Posterior cingulate gyrus (tissue), 11 donors: ENCODE data around the gene PDLIM5.

Experiments used
- DNase-seq, 10 donors: peaks; one replicate each; pipeline versions ENCODE4 v3.0.0 to v3.0.0-alpha.2; 2020 to 2021; ENCODE audit warnings: mixed read lengths in 3 of 10
- intact Hi-C: fragments of 100-400 bp; cut with DNase I; formaldehyde crosslinking; loops from one replicate; pipeline ENCODE4 v1.15.1; 2023

The PDLIM5 gene

DNA sequence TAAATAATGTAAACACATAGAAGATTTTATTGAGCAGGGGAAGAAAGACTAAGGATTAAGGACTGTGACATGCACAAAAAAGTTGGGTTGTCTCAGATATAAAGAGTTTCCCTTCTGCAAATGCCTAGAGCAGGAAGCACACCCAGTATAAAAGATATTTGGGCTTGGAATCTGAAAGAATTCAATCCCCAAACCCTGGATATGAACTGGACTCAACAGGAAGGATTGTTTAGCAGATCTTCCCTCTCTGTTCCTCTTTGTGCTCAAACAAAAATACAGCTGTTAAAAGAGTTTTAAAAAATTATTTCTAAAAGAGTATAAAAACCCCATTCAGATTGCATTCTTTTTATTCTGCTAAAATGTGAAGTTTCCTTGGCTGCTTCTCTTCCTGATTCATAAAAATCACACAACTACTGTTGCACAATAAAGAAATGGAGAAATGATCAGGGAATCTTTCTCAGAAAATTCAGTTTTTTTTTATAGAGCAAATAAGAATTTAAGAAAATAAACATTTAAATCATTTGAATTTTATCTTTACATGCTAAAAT is 71.4 kb downstream of the PDLIM5 start:
- DNase-seq, result no peak
- intact Hi-C loops, result no loop called here

DNA sequence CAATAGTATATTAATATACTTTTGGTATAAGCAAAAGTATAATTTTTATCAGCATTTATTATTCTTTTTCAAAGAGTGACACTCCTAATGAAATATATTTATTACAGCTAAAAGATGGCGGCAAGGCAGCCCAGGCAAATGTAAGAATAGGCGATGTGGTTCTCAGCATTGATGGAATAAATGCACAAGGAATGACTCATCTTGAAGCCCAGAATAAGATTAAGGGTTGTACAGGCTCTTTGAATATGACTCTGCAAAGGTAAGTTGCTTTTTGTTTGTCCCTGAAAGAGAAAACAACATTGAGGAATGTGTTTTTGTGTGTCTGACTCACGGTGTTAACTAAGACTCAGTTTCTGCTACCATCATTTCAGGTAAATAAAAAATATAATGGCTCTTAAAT is 71.9 kb downstream of the PDLIM5 start:
- intact Hi-C loops, result no loop called here
- DNase-seq, result no peak

DNA sequence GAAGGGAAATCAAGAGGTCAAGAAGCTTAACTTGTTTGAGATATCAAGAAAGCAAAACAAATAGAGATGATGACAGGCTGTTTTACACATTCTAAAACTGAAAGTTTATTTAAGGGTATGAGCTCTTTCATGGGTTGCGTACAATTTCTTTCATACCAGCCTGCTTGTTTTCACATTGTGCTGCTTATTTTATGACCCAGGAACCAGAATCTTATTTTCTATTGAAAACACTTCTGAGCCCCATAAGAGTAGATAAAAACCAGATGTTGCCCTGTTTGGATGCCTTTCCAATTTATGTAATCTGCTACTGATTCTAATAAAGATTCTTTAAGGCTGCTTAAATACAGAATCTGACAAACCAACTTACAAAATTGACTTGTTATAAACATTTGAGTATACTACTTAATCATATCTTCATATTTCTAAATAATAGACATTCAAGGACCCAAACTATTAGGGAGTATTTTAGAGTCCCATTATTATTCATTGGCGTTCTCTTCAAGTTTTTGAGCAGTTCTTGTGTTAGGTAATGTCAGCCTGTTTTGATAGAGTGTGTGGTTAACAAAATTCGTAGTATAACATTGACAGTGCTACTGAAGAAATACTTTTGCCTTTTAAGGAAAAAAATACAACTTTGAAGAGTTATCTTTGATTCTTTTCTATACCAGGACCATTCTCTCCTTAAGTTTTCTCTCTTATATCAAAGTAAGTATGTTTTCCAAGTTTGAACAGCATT is 74.4 kb downstream of the PDLIM5 start:
- intact Hi-C loops, result no loop called here
- no peak for DNase-seq

DNA sequence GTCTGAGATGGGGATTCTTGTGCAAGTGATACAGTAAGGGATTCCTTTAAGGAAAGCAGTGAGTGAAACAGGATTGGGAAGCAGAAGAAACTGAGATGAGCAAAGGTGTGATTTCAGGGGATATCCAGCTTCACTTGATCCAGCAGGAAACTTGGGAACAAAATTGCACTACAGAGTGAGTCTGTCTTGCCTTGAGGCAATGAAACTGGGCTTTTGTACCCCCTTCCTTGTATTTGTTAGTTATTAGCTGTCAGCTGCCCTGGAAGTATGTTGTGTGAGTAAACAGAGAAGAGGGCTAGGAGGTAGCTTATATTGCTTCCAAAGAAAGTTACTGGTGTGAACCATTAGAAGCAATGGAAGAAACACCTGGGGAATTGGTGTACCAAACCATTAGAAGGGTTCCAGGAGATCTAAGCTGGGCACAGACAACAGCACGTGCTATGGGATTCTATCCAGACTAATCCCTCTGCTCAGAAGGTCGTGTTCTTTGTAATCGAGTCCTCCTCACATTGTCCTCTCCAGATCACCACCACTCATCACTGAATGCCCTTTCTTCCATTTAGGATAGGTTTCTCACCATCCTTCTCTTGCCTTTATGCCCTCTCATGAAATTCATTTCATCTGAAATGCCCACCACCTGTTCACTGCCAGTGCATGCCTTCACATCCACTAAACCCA is 76.0 kb downstream of the PDLIM5 start:
- DNase-seq, result no peak
- intact Hi-C loops, result no loop called here

DNA sequence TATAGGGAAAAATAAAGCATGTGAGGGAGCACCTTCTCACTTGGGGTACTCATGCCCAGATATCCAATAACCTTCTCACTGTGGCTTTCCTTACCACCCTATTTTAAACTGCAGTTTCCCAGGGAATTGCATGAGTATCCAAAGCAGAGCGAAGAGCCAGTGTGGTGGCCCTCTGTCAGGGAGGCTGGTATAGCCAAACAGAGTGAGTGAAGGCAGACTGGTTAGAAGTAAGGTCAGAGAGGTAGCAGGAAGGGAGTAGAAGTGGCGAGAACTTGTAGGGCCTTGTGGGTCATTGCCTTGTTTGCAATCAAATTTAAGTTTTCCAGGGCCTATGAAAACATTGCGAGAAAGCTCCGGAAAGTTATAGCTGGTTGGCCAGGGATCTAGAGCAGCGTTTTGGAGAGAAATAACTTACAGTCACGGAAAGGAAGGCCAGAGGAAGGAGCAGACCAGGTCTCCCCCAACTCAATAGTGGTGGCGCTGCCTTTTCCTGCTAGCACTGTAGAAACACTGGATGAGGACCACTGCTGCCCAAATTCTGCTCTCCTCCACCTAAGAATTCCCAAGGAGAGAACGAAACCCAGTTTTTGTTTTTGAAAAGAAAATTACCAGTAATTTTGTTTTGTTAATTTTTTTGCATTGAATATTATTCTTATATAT is 77.2 kb downstream of the PDLIM5 start:
- intact Hi-C loops, result no loop called here
- DNase-seq, result no peak

DNA sequence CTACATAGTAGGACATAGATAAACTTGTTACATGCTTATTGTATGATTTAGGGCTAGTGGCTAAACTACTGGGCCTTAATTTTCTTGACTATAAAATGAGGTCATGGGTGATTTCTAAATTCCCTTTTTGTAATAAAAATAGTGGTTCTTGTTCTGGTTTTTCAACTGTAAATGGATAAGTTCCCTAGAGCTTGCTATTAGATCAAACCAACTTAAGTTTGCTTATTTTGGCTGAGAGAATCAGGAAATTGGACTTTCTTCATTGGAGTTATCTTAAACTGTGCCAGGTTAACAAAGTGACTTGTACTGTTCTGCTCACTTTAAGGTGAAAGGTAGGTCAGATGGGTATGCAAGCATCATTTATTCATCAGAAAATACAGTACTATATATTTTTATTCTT is 78.3 kb downstream of the PDLIM5 start:
- intact Hi-C loops, result no loop called here
- DNase-seq, result no peak

DNA sequence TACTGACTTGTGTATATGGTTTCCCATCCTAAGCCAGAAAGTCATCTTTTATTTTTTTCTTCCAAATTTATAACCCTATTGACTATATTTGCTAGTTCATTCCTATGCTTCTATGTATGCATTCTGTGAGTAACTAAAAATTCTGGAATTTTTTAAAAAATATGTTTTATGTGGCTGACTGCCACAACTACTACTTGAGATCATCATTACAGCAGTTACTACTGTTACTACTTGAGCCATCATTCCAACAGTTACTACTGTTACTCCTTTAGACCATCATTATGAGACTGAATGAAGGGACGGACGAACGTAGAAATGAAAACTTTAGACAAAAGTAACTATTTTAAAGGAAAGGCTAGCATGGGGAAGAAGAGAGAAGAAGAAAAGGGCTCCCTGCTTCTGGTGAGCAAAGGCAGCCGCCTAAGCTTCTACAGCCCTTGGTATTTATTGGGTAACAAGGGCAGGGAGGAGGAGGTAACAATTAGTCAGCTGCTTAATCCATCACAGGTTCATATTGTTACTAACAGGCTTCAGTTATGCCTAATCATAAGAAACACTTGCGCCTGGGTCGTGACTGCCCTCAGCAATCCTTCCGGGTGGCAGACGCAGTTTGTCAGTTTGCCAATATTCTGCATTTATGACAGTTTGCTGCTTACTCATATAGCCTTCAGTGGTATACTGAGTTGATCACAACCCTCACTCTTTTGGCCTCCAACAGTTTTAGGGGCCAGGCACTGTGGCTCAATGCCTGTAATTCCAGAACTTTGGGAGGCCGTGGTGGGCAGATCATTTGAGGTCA is 80.4 kb downstream of the PDLIM5 start:
- DNase-seq, result no peak
- intact Hi-C loops, result no loop called here

DNA sequence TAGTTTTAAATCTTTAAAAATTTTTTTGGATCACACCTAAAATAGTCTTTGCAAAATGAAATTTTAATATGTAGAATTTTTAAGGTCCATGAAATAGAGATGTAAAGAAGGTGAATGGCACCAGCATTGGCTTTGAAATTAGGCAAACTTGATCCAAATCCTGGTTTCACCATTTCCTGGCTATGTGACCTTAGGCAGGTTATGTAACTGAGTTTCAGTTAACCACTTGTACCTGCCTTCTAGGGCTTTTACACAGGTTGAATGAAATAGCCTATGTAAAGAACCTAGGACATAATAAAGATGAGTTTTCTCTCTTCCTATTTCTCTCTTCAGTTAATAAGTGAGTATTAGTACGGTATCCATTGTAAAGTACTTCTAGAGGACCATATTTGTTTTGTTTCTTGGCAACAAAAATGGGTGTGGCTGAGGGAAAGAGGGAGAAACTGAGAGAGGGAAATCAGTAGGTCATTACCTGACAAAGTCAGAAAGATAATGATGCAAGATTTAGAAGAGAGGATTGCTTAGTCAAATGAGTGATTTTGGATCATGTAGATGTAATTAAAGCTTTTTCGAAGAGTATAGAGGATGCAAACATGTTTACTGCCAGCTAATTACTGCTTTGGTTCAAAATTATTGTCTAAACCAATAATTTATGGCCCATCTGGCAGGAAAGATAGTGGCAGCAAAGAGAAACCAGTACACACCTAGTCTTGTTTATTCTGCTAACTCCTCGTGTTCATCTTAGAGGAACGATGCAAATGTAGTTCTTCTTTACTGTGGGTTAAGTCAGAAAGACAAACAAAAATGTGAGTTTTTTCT is 81.9 kb downstream of the PDLIM5 start:
- intact Hi-C loops, result no loop called here
- DNase-seq, result no peak

DNA sequence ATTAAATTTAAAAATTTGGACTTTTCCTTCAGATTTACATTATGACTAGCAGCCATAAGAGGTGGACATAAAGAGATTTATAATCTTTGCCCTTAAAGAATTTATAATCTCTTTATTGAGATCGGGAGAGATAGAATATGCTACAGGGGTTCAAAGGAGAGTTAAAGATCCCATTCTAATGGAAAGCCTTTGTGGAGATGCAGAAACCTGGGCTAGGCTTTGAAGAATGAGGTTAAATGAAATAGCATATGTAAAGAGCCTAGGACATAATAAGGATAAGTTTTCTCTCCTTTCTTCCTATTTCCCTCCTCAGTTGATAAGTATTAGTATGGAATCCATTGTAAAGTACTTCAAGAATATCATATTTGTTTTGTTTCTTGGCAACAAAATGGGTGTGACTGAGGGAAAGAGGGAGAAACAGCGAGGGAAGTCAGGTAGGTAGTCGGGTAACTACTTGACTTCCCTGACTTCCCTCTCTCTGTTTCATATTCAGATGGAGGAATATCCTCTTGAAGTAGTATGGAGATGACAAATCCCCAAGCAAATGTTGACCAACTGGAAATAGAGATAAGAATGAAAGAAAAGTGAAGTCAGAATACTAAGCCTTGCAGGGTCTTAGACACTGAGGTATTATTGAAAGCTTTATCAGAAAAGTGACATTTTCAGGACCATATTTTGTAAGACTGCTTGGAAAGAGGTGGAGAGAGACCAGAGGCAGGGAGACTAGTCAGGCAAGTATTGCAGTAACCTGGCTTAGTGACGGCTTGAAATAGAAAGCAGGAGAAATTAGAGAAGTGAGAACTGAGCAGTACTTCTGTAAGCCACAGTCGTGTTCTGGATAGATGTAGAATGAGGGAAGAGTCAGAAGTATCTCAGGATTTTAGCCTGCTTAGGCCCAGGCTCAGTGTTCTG is 82.9 kb downstream of the PDLIM5 start:
- DNase-seq, result no peak
- intact Hi-C loops, result no loop called here

DNA sequence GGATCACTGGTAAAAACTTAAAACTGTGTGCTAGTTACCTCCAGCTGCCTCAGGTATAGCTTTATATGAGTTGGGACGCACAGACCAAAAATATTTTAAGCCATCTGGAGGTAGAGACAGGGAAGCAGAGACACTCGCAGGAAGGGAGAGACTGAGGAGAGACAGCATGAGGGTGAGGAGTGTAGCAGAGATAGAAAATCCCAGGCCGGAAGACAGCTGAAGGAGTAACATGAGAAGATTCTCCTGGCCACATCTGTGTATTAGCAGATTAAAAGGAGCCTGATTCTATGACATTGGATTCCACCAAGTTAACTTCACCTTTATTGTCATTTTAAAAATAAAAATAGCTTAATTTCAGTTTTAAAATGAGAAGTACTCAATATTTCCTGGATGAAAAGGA is 84.3 kb downstream of the PDLIM5 start:
- intact Hi-C loops, result no loop called here
- no peak for DNase-seq

DNA sequence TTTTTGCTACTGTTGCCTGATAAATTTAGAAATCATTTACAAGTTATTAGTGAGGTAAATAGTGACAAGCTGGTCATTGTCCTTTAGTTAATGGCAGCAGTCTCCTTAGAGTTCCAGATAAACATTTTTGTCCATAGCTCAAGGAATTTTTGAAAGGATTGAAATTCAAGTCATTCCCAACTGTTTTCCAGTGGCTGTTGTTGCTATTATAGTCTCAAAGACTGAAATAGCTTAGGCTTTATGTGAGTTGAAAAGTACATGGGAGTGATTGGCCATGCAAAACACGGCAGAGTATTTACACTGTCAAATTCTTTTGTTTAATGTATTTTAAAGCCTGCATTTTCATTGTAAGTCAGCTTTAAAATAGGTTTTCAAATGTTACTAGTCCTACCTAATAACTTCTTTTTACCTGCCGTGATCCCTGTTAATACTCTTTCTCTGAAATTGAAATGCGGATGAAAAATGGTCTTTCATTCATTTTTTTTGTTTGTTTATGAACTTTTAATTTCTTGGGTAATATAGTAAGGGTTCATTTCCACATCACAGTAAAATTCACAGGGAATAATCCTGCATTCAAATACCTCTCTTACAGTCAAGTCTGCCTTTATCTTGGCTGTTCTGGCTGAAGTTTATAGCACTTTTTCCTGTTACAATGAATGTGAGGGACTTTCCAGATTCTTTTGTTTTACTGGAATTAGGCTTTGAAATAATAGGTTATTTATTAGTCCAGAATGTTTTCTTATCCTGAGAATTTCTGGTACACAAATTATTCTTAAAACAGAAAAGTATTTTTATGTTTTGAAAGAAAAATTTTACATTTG is 85.1 kb downstream of the PDLIM5 start:
- no peak for DNase-seq
- intact Hi-C loops, result no loop called here

DNA sequence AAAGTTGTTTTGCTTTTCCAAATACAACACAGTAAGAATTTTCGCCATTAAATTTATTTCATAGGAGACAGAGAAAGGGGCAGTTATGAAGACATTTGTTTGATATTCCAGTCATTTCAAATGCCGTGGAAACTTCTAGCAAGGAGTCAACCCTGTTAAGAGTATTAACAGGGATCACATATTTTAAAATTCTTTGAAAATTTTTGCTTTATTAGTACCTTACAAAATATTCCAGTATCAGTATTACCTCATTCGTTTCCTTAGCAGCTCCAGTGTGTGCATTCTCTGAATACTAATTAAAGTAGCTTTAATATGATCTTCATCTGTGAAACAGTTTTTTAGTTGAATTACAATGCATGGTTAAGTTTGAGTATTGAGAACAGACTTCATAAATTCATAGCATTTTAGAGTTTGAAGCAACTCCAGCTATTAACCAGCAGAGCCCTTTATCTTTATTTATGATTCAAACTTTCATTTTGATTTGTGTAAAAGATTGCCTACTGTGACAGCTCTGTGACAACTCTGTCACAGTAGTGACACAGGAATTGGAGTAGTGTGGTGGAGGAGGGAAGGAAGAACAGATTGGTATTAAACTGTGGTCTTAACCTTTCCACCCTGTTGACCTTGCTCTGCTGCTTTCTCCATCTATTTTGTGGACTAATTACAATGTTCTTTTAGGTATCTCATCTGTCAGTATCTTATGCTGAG is 86.3 kb downstream of the PDLIM5 start:
- DNase-seq, result no peak
- intact Hi-C loops, result no loop called here

DNA sequence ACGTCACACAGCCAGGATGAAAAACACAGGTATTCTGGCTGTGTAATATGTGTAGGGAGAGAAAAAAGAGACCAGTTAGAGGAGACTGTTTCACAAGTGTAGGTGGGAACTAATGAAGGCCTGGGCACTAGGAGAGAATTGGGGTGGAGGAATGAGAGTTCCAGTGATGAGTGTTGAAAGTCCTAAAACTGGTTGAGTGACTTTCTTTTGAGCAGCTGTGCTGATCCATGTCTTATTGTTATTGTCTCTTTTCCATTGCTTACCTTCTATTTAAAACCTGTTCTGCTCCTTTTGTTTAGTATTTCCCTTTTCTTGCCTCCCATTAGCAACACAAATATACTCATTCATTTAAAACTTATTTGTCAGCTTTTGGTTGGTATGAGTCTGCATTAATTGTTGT is 88.7 kb downstream of the PDLIM5 start:
- intact Hi-C loops, result no loop called here
- DNase-seq, result no peak

DNA sequence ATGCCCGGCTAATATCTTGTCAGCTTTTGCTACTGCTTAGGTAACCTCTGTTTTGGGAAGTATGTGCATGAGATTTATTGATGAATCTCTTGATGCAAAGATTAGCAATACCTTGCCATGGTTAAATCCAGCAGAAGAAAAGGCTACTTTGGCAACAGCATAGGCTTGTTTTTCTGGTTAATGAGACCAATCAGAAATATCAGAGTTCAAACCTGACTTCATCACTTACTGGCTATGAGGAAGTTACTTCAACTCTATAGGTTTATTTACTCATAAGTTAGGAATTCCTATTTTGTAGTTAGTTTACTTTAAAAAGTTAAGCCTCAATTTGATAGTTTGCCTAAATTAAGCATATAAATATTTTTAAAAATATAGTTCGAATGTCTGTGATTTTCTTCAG is 93.1 kb downstream of the PDLIM5 start:
- no peak for DNase-seq
- intact Hi-C loops, result no loop called here

DNA sequence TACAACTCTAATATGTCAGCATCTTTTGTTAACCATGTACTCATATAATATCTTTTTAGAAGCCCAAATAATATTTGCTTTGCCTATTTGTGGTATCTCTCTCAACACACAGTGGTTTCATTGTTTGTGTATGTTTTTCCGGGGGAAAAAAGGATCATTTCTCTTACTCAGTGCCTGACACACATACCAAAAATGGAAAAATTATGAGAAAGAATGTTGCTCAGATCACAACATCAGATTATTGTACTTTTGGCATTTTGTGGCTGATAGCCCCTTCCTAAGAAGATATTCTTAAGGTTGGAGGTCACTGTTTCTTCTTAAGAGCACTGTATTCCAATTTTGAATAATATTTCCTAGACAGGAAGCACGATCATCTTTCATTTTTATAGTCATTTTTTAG is 93.6 kb downstream of the PDLIM5 start:
- DNase-seq, result no peak
- intact Hi-C loops, result no loop called here

DNA sequence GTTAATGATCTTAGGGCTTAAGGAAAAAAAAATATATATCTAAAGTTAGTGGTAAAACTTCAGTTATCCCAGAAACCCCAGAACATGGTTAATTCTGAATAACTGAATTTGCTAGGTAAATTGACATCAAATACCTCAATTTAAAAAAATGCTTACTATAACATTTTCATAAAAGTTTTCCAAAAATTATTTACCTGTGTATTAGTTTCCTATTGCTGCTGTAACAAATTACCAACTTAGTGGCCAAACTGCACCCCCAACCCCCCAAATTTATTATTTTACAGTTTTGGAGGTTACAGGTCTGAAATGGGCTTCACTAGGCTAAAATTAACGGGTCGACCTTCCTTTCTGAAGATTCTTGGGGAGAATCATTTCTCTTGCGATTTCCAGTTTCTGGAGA is 95.2 kb downstream of the PDLIM5 start:
- DNase-seq, result no peak
- intact Hi-C loops, result no loop called here

DNA sequence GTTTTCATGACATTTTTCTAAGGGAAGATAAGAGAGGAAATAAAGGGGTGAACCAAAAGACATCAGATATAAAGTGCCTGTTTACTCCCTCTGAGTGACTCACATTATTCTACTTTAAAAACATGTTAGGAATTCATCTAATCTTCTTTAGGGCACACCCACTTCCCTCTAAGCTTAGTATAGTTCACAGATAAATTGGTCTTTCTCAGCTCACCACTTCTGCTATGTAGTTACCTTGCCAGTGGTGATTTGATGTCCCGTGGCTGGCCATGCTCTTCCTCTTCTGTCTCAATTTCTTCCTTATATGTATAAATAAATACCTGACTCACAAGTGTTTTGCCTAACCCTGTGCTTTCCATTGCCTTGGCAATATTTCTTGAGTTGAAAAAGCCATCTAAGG is 96.8 kb downstream of the PDLIM5 start:
- DNase-seq, result no peak
- intact Hi-C loops, result no loop called here

DNA sequence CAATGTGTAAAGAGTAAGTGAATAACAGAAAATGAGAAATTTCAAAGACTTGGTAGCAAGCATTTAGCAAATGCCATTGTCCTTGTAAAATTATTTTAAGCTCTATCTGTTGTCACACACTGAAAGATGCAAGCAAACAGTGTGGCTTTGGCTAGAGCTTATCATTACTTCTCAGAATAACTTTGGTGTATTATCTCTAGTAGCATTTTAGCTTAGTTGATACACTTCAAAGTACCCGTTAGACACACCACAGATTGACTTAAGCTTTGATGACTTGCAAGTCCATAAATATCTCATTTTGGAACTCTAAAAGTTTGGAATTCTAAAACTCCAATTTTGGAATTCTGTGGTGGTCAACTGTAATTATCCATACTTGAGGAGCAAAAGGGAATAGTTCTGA is 98.6 kb downstream of the PDLIM5 start:
- intact Hi-C loops, result no loop called here
- DNase-seq, result no peak
